Activated CD4-positive, alpha-beta T cell treated with anti-CD3 and anti-CD28 coated beads, Interleukin-10, Interleukin-2, amounts not matched to agents 100 ng/mL and 50 ng/mL, durations not matched to agents 16 hours and 8 hours (primary cell): ENCODE measurements around the gene FBXW8.

ENCODE experiments used
- DNase-seq: peaks from one replicate; pipeline ENCODE4 v3.0.0-alpha.2; 2020

Gene FBXW8

GRCh38 chr12:117000316-117000715 is 89.6 kb downstream of the FBXW8 start:
- DNase-seq = no peak

DNA sequence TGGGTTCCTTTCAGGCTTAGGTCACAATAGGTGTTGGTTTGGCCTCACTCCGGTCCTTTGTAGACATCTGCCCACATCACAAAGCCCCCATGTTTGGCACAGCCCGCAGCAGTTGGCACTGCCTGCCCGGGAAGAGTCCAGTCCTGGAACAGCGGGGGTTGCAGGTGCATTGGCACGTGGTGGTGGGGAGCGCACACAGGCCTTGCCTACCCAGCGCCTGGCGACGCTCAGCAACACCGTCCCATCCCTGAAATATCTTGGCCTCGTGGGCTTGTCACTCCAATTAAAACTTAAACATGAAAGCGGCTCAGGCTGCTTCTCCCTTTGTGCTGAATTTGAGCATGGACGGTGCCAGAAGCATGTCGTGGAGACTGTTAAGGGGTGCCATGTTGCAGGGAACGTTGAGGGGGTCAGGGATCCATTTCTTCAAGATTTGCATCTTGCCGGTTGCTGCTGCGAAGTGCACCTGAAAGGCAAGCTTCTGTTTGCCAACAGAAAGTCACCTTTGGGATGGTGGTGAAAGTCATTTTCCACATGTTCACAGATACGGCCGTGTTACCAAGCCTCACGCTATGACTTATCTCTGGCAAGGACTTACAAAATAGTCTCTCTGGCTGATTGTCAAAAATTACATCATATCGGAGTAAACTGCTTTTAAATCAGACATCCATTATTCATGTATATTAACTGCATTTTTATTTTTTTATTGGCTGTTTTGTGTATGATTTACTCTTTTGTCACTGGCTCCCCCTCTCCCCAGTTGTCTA is 91.5 kb downstream of the FBXW8 start:
- DNase-seq = no peak

- no peak for DNase-seq
Measured at GRCh38 chr12:117003883-117004404, 93.2 kb downstream of the FBXW8 start.

- DNase-seq = no peak
Measured at GRCh38 chr12:117005417-117006046, 94.8 kb downstream of the FBXW8 start.

GRCh38 chr12:117006333-117006732 is 95.6 kb downstream of the FBXW8 start:
- no peak for DNase-seq

GRCh38 chr12:117007577-117007976 is 96.8 kb downstream of the FBXW8 start:
- DNase-seq = no peak

- no peak for DNase-seq
Measured at GRCh38 chr12:117009759-117010158, 99.0 kb downstream of the FBXW8 start.

- no peak for DNase-seq
Measured at GRCh38 chr12:117010693-117011451, 100.1 kb downstream of the FBXW8 start.

DNA sequence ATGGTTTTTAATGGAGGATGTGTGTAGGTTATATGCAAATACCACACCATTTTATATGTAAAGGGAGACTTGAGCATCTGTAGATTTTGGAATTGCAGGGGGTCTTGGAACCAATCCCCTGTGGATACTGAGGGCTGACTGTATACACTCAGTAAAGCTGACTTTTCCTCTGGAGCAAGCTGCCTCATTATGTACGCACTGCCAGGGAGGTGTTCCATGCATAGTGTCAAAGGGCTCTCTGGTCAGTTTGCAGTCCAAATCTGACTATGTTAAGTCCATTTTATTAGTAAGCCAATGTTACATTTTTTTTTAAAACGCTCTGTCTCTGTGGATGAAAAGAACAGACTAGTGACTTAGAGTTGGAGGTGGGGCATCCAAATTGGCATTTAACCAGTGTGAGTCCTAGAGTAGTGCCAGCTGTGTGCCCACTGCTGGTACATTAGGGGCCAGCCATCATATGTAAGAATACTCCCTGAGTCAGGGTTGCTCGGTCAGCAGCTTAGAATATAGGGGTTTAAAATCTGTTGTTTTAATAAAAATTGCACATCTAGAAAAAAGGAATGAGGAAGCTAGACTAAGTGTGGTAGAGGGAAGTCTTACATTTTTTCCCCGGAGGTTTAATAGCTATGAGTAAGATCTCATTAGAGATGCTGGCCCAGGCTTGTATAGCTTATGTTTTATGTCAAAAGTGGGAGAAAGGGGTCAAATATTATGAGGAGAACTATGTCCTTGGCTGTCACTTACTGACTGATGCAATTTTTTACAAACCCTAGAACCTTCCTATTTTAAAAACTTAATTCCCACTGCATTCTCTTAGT is 101.4 kb downstream of the FBXW8 start:
- no peak for DNase-seq

- DNase-seq = no peak
Measured at GRCh38 chr12:117013726-117014125, 103.0 kb downstream of the FBXW8 start.

DNA sequence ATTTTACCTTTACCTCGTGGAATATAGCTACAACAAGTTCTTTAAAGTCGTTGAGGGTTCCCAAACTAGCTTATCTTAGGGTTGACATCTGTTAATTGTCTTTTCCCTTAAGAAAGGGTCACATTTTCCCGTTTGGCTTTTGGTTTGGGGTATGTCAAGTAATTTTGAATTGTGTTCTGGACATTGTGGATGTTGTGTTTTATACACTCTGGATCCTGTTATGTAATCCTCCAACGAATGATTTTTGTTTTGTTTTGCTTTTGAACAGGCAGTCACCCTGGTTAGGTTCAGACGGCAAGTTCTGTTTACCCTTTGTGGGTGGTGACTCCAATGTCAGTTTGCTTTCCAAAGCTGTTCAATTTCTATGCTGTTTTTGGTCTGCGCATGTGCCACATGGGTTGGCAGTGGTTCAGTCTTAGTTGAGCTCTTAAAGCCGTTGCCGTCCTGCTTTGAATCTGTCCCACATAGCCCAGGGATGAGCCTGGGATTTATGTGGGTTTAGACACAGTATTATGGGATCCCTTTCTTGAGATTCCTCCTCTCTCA is 103.7 kb downstream of the FBXW8 start:
- DNase-seq = no peak

DNA sequence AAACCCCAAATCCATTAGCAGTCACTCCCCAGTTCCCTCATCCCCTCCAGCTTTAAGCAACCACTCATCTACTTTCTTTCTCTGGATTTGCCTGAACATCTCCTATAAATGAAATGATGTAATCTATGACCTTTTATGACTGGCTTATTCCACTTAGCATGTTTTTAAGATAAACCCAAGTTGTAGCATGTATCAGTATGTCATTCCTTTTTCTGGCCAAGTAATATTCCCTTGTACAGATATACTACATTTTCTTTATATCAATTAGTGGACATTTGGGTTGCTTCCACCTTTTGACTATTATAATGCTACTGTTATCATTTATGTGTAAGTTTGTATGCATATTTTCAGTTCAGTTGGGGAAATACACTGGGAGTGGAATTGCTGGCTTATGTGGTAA is 105.1 kb downstream of the FBXW8 start:
- DNase-seq = no peak

DNA sequence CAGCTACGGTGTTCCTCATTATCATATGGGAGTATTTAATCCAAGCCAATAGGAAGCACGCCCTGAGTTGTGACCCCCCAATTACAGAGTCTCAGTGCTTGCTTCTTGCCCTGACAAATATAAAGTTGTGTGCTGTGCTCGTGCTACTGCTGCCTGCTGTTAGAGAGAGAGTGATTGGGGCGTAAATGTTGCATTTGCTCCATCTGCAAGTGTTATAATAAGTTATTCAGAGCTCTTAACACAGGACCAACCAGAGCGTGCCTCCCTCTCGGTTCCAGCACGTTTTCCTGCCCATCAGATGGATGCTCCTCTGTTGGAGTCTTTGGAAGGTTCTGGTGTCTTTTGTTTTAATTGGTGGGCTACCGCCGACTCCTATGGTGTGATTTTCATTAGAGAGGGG is 107.1 kb downstream of the FBXW8 start:
- no peak for DNase-seq

- no peak for DNase-seq
Measured at GRCh38 chr12:117018276-117018675, 107.5 kb downstream of the FBXW8 start.

DNA sequence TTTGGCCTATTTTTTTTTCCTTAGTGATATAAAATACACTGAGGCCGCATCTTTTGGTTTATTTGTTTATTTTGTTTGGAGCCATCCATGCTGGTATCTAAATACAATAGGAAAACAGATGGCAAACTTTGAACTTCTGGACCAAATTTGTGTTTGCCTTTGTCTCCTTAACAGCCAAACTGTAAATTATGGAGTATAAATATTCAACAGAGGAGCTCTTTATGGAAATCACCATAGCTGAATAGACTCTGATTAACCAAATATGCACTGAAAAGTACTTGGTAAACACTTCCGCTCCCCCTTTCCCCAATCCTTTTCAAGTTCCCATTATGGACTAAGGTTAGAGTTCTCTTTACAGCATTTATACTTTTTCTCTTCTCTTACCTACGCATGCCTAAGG is 107.9 kb downstream of the FBXW8 start:
- no peak for DNase-seq

- DNase-seq = no peak
Measured at GRCh38 chr12:117019866-117020265, 109.1 kb downstream of the FBXW8 start.

DNA sequence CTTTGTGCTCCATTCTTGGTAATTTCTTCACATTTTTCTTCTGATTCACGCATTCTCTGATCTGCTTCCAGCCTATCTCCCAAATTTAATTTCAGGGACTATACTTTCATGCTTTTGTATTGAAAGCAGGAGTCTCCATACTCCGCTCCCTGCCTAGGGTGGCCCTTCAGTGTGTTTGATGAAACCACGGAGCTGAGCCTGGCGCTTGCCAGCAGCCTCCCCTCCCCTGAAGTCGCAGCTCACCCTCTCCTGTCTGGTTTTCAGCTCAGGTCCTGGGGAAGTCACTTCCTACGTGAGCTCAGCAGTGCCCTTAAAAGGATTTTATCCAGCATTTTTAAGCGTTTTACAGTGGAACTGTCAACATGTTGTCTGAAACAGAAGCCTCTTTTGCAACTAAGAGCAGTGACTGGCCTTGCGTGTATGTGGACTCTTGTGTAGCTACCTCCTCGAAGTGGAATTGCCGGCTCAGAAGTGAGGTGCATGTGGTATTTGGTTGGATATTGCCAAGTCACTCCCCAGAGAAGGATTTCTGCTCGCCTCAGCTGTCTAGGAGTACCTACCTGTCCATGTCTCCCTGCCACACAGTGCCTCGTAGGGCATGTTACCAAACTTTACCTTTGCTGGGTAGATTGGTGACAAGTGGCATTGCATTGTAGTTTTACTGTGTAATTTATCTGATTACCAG is 109.9 kb downstream of the FBXW8 start:
- DNase-seq = no peak

DNA sequence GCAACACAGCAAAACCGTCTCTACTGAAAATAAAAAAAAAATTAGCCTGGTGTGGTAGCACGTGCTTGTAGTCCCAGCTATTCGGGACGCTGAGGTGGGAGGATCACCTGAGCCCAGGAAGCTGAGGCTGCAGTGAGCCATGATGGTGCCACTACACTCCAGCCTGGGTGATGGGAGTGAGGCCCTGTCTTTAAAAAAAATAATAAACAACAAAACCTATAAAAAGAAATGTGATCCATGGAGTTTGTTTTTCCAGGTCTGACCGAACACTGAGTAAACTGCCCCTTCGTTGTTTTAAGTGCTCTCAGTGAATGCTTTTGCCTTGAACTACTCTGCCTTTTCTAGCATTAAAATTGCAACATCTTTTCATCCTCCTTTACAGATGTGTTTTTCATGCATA is 111.7 kb downstream of the FBXW8 start:
- DNase-seq = no peak

GRCh38 chr12:117023998-117024960 is 113.5 kb downstream of the FBXW8 start:
- no peak for DNase-seq

- no peak for DNase-seq
Measured at GRCh38 chr12:117024961-117025480, 114.3 kb downstream of the FBXW8 start.
